Subcutaneous abdominal adipose tissue (tissue), 5 donors: ENCODE data around the gene HOXC10.

Experiments
- H3K27ac ChIP-seq: one replicate; pipeline ENCODE4 v1.7.0; 2013; ENCODE audit warnings: low read depth, mild to moderate bottlenecking, inconsistent platforms, low read length, moderate library complexity
- H3K27me3 ChIP-seq, 5 donors: one replicate each; pipeline ENCODE4 v1.7.0; 2013; ENCODE audit warnings: low read length in 5 of 5, inconsistent platforms in 1 of 5; ENCODE audit not compliant: control insufficient read depth in 5 of 5, insufficient read depth in 4 of 5
- H3K36me3 ChIP-seq, 5 donors: one replicate each; pipeline ENCODE4 v1.7.0; 2013; ENCODE audit warnings: low read length in 5 of 5; ENCODE audit not compliant: control insufficient read depth in 5 of 5, insufficient read depth in 5 of 5
- H3K4me1 ChIP-seq, 5 donors: one replicate each; pipeline ENCODE4 v1.7.0; 2013; ENCODE audit warnings: low read length in 5 of 5, mild to moderate bottlenecking in 3 of 5, moderate library complexity in 1 of 5; ENCODE audit not compliant: control insufficient read depth in 5 of 5, insufficient read depth in 5 of 5
- H3K4me3 ChIP-seq, 5 donors: one replicate each; pipeline ENCODE4 v1.7.0; 2013; ENCODE audit warnings: low read length in 5 of 5, low read depth in 1 of 5
- H3K9ac ChIP-seq, 5 donors: one replicate each; pipeline ENCODE4 v1.7.0; 2013; ENCODE audit warnings: low read length in 5 of 5, mild to moderate bottlenecking in 4 of 5, moderate library complexity in 3 of 5
- H3K9me3 ChIP-seq, 5 donors: one replicate each; pipeline ENCODE4 v1.7.0; 2013; ENCODE audit warnings: low read length in 5 of 5; ENCODE audit not compliant: control insufficient read depth in 5 of 5
- donor health status: healthy.
- donor health status: healthy.
- donor health status: healthy.
- donor health status: healthy.
- donor health status: healthy.

Gene HOXC10

DNA sequence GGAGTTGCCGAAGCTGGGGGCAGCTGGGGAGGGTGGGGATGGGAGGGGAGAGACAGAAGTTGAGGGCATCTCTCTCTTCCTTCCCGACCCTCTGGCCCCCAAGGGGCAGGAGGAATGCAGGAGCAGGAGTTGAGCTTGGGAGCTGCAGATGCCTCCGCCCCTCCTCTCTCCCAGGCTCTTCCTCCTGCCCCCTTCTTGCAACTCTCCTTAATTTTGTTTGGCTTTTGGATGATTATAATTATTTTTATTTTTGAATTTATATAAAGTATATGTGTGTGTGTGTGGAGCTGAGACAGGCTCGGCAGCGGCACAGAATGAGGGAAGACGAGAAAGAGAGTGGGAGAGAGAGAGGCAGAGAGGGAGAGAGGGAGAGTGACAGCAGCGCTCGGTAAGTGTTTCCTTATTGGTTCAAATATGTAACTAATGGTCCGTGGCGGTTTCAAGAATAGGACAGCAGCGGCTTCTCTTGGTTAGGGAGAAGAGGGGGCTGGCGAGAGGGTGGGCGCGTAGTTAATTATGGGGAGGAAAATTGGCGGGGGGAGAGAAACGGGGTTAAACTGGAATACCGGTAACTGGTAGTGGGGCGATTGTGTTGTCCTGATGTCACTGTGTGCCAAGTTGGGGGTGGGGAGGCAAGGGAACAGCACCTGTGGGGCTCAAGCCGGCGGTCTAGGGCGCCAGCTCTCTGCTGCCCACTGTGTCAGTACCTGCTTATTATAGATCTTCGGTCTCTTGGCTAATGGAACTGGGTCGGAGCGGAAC lies 32.3 kb downstream of the HOXC10 start:
- Histone ChIP-seq H3K4me1 (peaks cover 5 to 77% (median 65%) of the 10 kb centered on the region in 5 donors), H3K27me3 (peaks cover 0 to 45% (median 9%) of the 10 kb centered on the region in 5 donors), H3K36me3 (no peaks in the 10 kb centered on the region), H3K9me3 (no peaks in the 10 kb centered on the region), H3K4me3 (peak overlapping the region; percentile 65 to 86 (median 76)), H3K9ac (peak overlapping the region in 4 of 5 donors; percentile 56 to 91 (median 74)), H3K27ac (peak overlapping the region; percentile 96)

DNA sequence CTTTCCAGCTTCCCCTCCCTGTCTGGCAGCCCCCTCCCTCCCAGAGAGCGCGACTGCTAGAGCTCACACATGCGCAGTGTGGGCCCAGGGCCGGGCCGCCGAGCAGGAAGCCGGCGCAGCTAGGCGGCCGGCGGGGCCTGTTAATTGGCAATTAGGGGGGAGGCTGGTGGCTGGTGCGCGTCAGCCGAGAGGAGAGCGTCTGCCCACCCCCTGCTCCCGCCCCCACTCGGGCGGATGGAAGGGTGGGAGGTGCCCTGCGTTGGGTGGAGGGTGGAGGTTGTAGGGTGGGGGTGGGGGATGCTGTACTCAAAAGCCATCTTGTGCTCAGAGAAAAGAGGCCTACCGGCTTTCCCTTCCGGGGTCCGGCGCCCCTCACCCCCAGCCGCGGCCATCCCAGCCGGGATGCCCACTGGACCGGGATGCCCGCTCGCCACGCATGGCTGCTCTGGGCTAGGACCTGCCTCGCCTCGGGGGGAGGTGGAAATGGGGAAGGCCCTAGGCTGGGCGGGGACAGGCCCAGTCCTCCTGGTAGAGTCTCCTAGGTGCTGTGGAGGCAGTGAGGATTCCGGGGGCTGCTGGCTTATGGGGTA lies 33.0 kb downstream of the HOXC10 start:
- Histone ChIP-seq H3K27ac (peak overlapping the region; percentile 96), H3K9ac (peak overlapping the region; percentile 56 to 91 (median 76)), H3K36me3 (no peaks in the 10 kb centered on the region), H3K4me3 (peak overlapping the region; percentile 65 to 86 (median 76)), H3K27me3 (peaks cover 0 to 41% (median 9%) of the 10 kb centered on the region in 5 donors), H3K9me3 (no peaks in the 10 kb centered on the region), H3K4me1 (peaks cover 5 to 81% (median 65%) of the 10 kb centered on the region in 5 donors)

DNA sequence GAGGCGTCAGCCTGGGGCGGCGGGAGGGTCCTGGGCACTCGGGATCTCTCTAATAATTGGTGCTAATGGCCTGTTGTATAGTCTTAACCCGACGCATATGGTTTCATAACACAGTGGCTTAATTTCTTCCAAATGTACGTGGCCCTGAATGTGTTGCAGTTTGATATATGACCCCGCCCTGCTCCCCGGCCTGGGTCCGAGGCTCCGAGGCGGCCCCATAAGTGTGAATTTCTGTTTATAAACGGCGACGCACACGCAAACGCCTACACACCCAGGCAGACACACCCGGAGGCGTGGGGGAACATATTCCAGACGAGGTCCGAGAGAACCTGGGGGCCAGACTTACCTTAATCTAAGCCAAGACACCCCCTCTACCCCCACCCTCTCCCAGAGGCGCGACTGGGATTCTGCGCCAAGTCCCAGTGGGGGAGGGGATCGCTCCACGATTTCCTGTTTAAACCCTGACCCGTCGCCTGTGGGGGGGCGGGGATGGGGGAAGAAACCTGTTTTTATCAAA lies 33.6 kb downstream of the HOXC10 start:
- Histone ChIP-seq H3K4me1 (peaks cover 5 to 81% (median 65%) of the 10 kb centered on the region in 5 donors), H3K27me3 (peaks cover 0 to 41% (median 9%) of the 10 kb centered on the region in 5 donors), H3K36me3 (no peaks in the 10 kb centered on the region), H3K27ac (peak overlapping the region; percentile 96), H3K4me3 (peak overlapping the region; percentile 57 to 78 (median 70)), H3K9me3 (no peaks in the 10 kb centered on the region), H3K9ac (peak overlapping the region; percentile 56 to 91 (median 76))

DNA sequence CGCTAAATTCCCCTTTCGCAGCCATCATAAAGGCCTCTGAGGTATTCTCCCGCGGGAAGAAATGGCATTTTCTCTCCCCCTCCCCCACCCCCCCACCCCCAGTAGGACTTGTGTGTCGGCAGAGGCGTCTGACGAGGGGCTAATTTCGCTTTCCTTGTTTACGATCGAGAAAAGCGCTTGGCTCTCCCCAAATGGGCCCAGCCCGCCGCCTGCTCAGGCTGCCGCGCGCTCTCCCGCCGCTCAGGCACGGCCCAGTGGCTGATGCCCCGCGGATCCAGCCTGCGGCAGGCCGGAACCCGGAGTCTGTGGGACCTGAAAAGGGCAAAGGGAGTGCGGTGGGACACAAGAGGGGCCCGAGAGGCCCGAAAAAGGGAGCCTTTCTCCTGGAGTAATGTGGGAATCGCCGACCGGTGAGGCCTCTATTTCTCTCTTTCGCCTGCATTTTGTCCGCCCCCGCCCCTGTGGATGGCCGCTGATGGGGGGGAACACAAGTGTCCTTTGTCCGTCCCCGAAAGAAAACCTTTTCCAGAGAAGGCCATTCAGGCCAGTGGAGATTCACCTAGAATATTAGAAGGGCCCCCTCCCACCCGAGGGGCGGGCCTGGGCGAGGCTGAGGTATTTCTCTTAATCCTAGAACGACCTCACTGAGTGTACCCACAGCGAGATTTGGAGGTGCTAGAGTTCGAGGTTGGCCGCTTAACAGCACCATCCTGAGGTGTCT lies 34.3 kb downstream of the HOXC10 start:
- H3K4me1 ChIP-seq: peaks cover 5 to 82% (median 67%) of the 10 kb centered on the region in 5 donors
- peak overlapping the region; percentile 96 for H3K27ac ChIP-seq
- H3K4me3 ChIP-seq: peak overlapping the region; percentile 57 to 77 (median 65)
- H3K9me3 ChIP-seq: no peaks in the 10 kb centered on the region
- peaks cover 0 to 46% (median 6%) of the 10 kb centered on the region in 5 donors for H3K27me3 ChIP-seq
- no peaks in the 10 kb centered on the region for H3K36me3 ChIP-seq
- peak overlapping the region; percentile 48 to 88 (median 76) for H3K9ac ChIP-seq

DNA sequence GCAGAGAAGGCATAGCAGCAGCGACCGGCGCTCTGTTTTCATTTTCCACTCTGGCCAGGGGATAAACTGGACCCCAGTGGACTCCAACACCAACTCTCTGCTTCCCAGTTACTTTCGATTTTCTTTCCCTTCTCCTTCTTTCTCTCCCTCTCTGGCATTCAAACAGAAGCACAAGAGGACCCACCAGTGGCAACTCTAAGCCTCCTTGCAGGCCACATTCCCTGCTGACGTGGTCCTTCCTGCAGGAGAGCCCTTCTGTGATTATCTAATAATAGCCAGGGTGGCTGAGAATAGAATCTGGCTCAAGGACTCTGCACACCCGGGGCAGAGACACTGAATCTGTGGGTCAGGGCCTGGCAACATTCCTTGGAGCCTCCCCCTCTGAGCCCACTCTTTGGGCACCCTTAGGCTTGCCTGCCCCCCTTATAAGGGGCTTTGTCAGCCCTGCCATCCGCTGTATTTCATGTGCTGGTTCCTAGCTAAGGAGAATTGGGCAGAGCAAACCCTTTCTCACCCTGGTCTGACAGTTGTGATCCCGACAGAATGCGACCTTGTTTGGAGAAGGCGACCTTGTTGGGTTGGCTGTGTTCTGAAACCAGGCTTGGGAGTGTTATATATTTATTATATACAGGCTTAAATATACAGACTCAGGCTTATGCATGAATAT lies 35.1 kb downstream of the HOXC10 start:
- Histone ChIP-seq H3K9me3 (no peaks in the 10 kb centered on the region), H3K27me3 (peaks cover 0 to 50% (median 6%) of the 10 kb centered on the region in 5 donors), H3K4me1 (peaks cover 8 to 83% (median 66%) of the 10 kb centered on the region in 5 donors), H3K36me3 (no peaks in the 10 kb centered on the region), H3K9ac (peak overlapping the region; percentile 44 to 88 (median 55)), H3K4me3 (peak overlapping the region; percentile 57 to 77 (median 65)), H3K27ac (peak overlapping the region; percentile 92)

DNA sequence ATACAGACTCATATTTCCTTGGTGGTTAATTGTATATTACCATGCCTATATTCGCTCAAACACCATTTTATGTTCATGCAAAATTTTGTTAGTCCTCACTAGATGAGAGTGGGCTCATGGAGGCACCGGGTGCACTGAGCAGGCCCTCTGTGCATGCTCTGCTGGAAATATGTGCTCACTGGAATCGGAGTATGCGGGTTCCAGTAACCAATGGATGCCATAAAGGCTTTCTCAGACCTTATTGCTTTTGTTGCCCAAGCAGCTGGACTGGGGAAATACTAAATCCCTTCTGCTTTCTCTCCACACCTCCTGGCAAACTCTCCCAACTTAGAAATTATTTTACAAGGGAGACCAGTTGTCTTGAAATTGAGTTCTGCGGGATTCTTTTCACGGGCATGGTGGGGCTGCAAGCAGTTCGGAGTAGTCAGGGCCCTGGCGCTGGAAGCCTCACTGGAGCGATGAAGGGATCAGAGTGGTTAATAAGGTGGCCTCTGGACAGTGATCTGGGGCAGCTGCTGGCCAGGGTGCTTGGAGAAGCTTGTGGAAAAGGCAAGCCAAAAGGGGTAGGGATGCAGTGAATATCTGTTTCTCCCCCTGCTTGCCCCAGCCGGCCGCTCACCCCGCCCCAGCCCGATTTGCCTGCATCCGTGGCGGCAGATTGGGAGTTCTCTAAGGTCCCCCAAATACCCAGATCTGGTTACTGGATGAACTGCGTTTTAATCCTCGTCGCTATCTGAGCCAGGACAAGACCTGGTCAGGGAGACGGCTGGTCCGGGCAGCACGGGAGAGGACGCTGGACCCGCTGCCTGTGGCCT lies 35.9 kb downstream of the HOXC10 start:
- no peaks in the 10 kb centered on the region for H3K9me3 ChIP-seq
- peak overlapping the region; percentile 57 to 77 (median 65) for H3K4me3 ChIP-seq
- peaks cover 0 to 51% (median 4%) of the 10 kb centered on the region in 5 donors for H3K27me3 ChIP-seq
- H3K36me3 ChIP-seq: no peaks in the 10 kb centered on the region
- H3K27ac ChIP-seq: peak overlapping the region; percentile 92
- H3K4me1 ChIP-seq: peaks cover 8 to 88% (median 74%) of the 10 kb centered on the region in 5 donors
- peak overlapping the region; percentile 28 to 88 (median 46) for H3K9ac ChIP-seq

DNA sequence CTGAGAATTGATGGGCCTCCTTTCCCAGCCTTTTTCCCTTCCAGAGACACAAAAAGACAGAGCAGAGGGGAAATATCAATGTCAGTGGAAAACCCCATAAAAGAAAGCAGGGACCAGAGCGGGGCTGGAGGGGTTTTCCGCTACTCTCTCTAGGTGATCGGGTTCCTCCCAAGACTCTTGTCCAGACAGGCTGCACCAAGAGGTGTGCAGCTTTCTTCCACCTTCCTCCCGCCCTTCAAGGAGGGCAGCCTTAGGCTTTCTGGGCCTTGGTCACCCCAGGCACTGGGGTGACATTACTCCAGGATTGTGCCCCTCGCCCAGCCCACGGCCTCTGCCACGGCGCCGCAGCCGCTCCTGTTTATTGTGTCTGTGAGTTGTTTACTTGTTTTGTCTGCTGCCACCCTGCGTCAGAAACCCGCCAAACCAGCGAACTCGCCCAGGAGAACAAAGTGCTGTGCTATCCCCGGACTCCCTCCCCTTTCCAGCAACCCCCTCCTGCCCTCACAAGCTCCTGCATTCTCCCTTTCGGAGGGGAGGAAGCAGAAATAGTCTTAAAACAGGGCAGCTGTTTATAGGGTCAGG lies 36.6 kb downstream of the HOXC10 start:
- H3K4me1 ChIP-seq: peaks cover 8 to 90% (median 81%) of the 10 kb centered on the region in 5 donors
- no peaks in the 10 kb centered on the region for H3K9me3 ChIP-seq
- peak overlapping the region; percentile 28 to 88 (median 46) for H3K9ac ChIP-seq
- peak overlapping the region; percentile 57 to 77 (median 65) for H3K4me3 ChIP-seq
- H3K36me3 ChIP-seq: no peaks in the 10 kb centered on the region
- H3K27me3 ChIP-seq: peaks cover 0 to 51% (median 4%) of the 10 kb centered on the region in 5 donors
- H3K27ac ChIP-seq: peak overlapping the region; percentile 92

DNA sequence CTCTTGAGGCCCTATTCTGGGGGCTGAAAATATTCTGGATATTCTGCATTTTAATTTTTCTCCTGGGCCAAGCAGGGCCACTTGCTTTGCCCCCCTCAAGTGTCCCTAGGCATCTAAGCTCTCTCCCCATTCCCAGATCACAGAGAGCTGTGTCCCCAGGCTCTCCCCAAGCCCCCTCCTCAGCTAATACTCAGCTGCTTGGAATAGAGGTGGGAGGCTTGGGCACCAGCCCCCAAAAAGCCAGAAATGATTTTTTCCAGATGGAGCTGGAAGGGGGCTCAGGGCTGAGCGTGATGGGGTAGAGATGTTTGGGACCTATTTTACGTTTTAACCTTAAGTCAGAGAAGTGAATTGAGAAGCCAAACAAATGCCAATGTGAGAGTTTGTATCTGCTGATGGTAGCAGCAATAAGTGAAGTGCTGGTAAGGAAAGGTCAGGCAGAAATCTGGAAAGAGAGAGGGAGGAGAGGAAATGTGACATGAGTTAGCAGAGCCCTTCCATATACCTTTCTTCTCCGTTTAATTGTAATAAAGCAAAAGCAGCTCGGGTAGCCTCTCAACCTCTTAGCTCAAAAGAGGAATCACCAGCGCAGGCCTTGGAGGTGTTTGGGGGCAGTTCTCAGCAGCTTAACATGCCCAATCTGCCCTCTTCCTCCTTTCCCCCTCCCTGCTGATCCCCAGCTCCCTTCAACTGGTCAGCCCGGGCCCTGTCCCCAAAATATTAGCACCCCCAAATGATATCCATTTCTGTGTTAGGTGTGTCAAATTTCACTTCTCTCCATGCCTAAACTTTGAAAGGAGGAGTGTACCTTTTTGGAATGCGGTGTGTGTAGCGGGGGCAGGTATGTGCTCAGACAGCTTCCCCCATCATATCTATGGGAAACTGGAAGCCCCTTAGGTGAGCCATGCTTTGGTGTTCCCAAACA lies 38.3 kb downstream of the HOXC10 start:
- no peaks in the 10 kb centered on the region for H3K9me3 ChIP-seq
- peaks cover 8 to 95% (median 93%) of the 10 kb centered on the region in 5 donors for H3K4me1 ChIP-seq
- peak overlapping the region in 4 of 5 donors; percentile 42 to 88 (median 62) for H3K9ac ChIP-seq
- H3K4me3 ChIP-seq: peak overlapping the region in 4 of 5 donors; percentile 24 to 49 (median 38)
- H3K36me3 ChIP-seq: no peaks in the 10 kb centered on the region
- peak overlapping the region; percentile 92 for H3K27ac ChIP-seq
- peaks cover 0 to 53% (median 4%) of the 10 kb centered on the region in 5 donors for H3K27me3 ChIP-seq
